ENCODE data around the gene DCBLD2. TPM values are rescaled to one million over a fixed set of nuclear protein-coding genes. Genes with fewer than 3 reads are reported as not detected.
"Not testable (repeated sequence)": the region's sequence is repeated elsewhere in the genome, so short reads cannot be mapped to it uniquely, and the experiment has no call there.

DCBLD2 gene
- total RNA-seq, 1 donor: 300 TPM

DNA sequence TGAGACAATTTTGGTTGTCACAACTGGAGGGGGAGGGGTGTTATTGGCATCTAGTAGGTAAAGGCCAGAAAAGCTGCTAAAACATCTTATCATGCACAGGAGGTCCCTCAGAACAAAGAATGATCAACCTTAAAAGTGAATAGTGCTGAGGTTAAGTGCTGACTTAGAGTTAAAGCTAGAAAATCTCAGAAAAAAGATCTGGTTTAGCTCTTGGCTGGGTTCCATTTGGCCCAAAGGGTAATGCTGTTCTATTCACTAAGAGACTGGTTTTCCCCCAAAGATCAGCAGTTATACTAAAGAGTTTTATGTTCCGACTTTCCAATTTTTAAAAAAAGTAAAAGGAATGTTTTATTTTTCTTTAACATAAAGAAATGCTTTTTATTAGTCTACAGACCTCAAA, 15.6 kb downstream of the DCBLD2 start:
- DNase-seq (ENCODE audit: low read depth): peak; percentile 44
- no peak overlapping the region for H3K4me3 ChIP-seq (ENCODE audit: low read depth, low read length)
- TF ChIP-seq, protein P1, sequence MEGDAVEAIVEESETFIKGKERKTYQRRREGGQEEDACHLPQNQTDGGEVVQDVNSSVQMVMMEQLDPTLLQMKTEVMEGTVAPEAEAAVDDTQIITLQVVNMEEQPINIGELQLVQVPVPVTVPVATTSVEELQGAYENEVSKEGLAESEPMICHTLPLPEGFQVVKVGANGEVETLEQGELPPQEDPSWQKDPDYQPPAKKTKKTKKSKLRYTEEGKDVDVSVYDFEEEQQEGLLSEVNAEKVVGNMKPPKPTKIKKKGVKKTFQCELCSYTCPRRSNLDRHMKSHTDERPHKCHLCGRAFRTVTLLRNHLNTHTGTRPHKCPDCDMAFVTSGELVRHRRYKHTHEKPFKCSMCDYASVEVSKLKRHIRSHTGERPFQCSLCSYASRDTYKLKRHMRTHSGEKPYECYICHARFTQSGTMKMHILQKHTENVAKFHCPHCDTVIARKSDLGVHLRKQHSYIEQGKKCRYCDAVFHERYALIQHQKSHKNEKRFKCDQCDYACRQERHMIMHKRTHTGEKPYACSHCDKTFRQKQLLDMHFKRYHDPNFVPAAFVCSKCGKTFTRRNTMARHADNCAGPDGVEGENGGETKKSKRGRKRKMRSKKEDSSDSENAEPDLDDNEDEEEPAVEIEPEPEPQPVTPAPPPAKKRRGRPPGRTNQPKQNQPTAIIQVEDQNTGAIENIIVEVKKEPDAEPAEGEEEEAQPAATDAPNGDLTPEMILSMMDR (IDR thresholded peaks at IDR 0.05; ENCODE audit: insufficient read depth, low read depth, low read length): no peak

DNA sequence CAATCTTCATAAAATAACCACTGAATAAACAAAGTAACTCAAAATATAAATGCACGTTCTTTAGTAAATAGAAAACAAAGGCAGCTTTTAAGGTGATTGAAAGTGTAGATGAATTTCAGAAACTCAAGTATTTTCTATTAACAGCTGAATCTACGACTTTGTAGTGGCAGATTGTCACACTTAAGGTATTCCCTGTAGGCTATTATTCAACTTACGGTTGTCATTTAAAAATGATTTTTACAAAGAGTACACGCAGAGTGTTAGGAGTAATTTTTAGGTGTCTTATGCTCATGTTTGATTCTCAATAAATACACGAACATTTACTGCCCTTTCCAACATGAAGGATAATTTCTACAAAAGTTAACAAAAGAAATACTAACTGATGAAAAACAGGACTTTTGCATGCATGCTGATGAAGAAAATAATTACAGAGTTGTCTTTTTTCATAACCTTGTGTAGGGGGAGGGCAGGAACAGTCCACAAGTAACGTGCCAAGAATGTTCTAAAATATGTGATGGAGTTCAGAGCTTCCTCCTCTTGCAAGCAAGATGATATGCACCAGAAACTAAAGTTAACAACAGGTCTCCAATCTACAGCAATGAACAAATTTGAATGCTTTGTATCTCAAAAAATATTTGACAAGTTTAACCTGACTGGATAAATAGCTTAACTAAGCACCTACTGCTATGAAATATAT, 16.7 kb downstream of the DCBLD2 start:
- TF ChIP-seq, protein P1 (IDR thresholded peaks at IDR 0.05; ENCODE audit: insufficient read depth, low read depth, low read length): no peak
- no peak overlapping the region for H3K4me3 ChIP-seq (ENCODE audit: low read depth, low read length)
- DNase-seq (ENCODE audit: low read depth): peak; percentile 69

DNA sequence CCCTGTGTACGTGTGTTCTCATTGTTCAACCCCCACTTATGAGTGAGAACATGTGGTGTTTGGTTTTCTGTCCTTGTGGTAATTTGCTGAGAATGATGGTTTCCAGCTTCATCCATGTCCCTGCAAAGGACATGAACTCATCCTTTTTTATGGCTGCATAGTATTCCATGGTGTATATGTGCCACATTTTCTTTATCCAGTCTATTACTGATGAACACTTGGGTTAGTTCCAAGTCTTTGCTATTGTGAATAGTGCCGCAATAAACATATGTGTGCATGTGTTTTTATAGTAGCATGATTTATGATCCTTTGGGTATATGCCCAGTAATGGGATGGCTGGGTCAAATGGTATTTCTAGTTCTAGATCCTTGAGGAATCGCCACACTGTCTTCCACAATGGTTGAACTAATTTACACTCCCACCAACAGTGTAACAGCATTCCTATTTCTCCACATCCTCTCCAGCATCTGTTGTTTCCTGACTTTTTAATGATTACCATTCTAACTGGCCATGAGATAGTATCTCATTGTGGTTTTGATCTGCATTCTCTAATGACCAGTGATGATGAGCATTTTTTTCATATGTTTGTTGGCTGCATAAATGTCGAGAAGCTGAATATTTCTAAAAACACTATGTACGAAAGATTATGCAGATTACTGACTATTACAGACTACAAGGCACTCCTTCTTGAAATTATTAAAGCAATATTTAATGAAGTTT, 18.7 kb downstream of the DCBLD2 start:
- peak; percentile 73 for DNase-seq (ENCODE audit: low read depth)
- H3K4me3 ChIP-seq (ENCODE audit: low read depth, low read length): not testable (repeated sequence)

DNA sequence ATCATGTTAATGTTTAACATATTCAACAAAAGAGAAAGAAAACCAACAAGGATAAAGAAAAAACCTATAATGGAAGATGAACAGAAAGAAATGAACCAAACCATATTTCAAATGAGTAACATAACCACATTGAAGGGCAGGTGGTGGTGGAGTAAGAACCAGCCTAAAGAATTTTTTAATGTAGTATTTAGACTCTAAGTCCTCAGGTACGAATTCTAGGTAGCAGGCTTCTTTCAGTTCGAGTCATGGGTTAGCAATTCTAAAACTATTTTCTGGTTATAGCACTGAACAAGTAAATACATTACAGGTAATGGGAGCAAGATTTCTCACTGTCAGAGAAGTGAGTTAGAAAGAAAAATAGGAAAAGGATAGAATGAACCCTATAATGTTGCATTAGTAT, 24.4 kb downstream of the DCBLD2 start:
- H3K4me3 ChIP-seq (ENCODE audit: low read depth, low read length): no peak overlapping the region
- DNase-seq (ENCODE audit: low read depth): no peak
- TF ChIP-seq, protein P1 (IDR thresholded peaks at IDR 0.05; ENCODE audit: insufficient read depth, low read depth, low read length): no peak

DNA sequence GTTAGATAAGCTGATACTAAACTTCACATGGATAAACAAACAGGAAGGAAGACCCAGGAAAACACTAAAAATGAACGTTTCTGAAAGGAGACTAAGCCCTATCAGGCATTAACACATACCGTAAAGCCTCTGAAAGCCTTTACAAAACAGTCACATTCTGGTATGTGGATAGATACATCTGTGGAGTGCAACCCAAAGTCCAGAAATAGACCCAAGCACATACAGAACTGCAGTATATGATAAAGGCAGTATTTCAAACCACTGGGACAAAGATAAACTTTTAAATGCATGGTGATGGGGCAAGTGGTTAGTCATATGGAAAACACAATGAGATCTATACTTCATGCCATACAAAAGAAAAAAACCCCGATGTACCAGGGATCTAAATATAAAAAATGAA, 26.0 kb downstream of the DCBLD2 start:
- peak; percentile 68 for DNase-seq (ENCODE audit: low read depth)
- TF ChIP-seq, protein P1 (IDR thresholded peaks at IDR 0.05; ENCODE audit: insufficient read depth, low read depth, low read length): no peak
- H3K4me3 ChIP-seq (ENCODE audit: low read depth, low read length): no peak overlapping the region

DNA sequence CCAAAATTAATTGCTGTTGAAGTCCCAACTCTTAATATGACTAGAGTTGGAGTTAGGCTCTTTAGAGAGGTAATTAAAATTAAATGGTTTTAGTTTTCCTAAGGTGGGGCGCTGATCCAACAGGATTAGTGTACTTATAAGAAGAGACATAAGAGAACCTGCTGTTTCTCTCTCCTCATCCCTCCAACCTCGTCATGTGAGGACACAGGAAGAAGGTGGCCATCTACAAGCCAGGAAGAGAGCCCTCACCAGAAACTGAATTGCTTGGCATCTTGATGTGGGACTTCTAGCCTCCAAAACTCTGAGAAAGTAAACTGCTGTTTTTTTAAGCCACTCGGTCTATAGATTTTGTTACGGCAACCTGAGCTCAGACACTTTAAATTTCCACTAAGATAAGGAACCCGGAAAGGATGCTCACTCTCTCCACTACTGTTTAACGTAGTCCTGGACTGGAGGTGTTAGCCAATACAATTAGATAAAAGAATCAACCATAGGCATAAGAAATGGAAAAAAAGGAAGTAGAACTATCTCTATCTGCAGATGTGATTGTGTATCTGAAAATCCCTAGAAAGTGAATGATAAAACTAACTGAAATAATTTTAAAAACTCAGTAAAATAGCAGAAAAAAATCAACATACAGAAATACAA, 26.8 kb downstream of the DCBLD2 start:
- H3K4me3 ChIP-seq (ENCODE audit: low read depth, low read length): no peak overlapping the region
- DNase-seq (ENCODE audit: low read depth): no peak
- TF ChIP-seq, protein P1 (IDR thresholded peaks at IDR 0.05; ENCODE audit: insufficient read depth, low read depth, low read length): no peak

DNA sequence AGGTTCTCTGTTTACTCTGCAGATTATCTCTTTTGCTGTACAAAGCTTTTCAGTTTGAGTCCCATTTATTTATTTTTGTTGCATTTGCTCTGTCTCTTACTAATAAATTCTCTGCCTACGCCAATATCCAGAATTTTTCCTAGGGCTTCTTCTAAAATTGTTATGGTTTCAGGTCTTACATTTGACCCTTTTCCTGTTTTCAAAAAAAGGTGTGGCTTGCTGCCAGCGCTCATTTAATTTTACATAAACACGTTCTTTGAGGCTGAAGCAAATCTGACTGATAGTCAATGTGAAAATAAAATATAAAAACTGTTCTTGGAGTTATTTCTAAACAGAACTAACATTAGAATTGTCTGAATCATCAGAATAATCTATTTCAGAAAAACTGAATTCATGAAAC, 32.1 kb downstream of the DCBLD2 start:
- TF ChIP-seq, protein P1 (IDR thresholded peaks at IDR 0.05; ENCODE audit: insufficient read depth, low read depth, low read length): no peak
- peak; percentile 23 for DNase-seq (ENCODE audit: low read depth)

DNA sequence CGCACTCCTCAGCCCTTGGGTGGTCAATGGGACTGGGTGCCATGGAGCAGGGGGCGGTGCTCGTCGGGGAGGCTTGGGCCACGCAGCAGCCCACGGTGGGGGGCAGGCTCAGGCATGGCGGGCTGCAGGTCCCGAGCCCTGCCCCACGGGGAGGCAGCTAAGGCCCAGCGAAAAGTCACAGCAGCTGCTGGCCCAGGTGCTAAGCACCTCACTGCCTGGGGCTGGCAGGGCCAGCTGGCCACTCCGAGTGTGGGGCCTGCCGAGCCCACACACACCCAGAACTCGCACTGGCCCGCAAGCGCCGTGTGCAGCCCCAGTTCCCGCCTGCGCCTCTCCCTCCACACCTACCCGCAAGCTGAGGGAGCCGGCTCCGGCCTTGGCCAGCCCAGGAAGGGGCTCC, 43.5 kb downstream of the DCBLD2 start:
- DNase-seq (ENCODE audit: low read depth); H3K4me3 ChIP-seq (ENCODE audit: low read depth, low read length): not testable (repeated sequence)

More for the DNA sequence above, 32.1 kb downstream of the DCBLD2 start:
- H3K4me3 ChIP-seq (ENCODE audit: low read depth, low read length): no peak overlapping the region

DNA sequence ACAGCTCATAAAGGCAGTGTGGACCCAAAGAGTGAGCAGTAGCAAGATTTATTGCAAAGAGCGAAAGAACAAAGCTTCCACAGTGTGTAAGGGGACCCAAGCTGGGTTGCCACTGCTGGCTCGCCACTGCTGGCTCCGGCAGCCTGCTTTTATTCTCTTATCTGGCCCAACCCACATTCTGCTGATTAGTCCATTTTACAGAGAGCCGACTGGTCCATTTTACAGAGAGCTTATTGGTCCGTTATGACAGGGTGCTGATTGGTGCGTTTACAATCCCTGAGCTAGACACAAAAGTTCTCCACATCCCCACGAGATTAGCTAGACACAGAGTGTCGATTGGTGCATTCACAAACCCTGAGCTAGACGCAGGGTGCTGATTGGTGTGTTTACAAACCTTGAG, 44.2 kb downstream of the DCBLD2 start:
- H3K4me3 ChIP-seq (ENCODE audit: low read depth, low read length); DNase-seq (ENCODE audit: low read depth): not testable (repeated sequence)
